ENCODE data around the gene ASB7. TPM values are rescaled to one million over a fixed set of nuclear protein-coding genes. Genes with fewer than 3 reads are reported as not detected.
A peak's percentile ranks its signal among the peaks of the same experiment; 100 is the strongest.

Gene ASB7
- total RNA-seq, 4 donors from 2014 or later: 29.9 to 45.3 (median 35.3) TPM

- intact Hi-C loops (cut with DNase I; ENCODE audit: low total_unique reads) (no loop called here), in situ Hi-C loops (cut with MboI; ENCODE audit: low pct_ligation_motif_present in 1 of 4, low pct_unique_long_range_greater_than_20kb in 1 of 4, low sequenced_read_pairs in 3 of 4) (loop anchor here in 3 of 4 donors (25.0 kb wide), 2 partner anchors 213 to 613 kb away; partner anchors contain the start of gene CHSY1 (in 3 of the 3))
- no peak for DNase-seq
- WGBS, 2 donors (ENCODE audit: low coverage in 1 of 2): 90 to 91% methylated on average over 8 of the region's 8 CpGs
- no peak for TF ChIP-seq POLR2AphosphoS5 (IDR thresholded peaks at IDR 0.05)
- no peak for TF ChIP-seq POLR2A (IDR thresholded peaks at IDR 0.05)
- no peak for TF ChIP-seq CTCF (IDR thresholded peaks at IDR 0.05)
- no peak for TF ChIP-seq EP300 (IDR thresholded peaks at IDR 0.05; ENCODE audit: low read depth)
- Histone ChIP-seq H3K27me3 (no peaks in the 10 kb centered on the region), H3K9me3 (no peaks in the 10 kb centered on the region), H3K27ac (no peak overlapping the region), H3K4me1 (no peaks in the 10 kb centered on the region), H3K4me3 (no peak overlapping the region), H3K36me3 (no peaks in the 10 kb centered on the region)
These were observed 46.6 kb downstream of the ASB7 start for GRCh38 chr15:100648951-100649350.

- Histone ChIP-seq H3K9me3 (no peaks in the 10 kb centered on the region), H3K36me3 (no peaks in the 10 kb centered on the region), H3K4me1 (no peaks in the 10 kb centered on the region), H3K27ac (no peak overlapping the region), H3K4me3 (no peak overlapping the region), H3K27me3 (no peaks in the 10 kb centered on the region)
- intact Hi-C loops (cut with DNase I; ENCODE audit: low total_unique reads) (no loop called here), in situ Hi-C loops (cut with MboI; ENCODE audit: low pct_ligation_motif_present in 1 of 4, low pct_unique_long_range_greater_than_20kb in 1 of 4, low sequenced_read_pairs in 3 of 4) (loop anchor here in 1 of 4 donors (25.0 kb wide), 1 partner anchor 212 kb away; no protein-coding TSS in a partner anchor)
- WGBS, 2 donors (ENCODE audit: low coverage in 1 of 2): 69 to 90% methylated on average over 1 of the region's 1 CpG
- DNase-seq: no peak
- peak in 3 of 5 experiments; percentile 14 to 17 (median 15) for TF ChIP-seq CTCF (IDR thresholded peaks at IDR 0.05)
- TF ChIP-seq EP300 (IDR thresholded peaks at IDR 0.05; ENCODE audit: low read depth): no peak
These were observed 48.3 kb downstream of the ASB7 start for GRCh38 chr15:100650685-100651084.

GRCh38 chr15:100651253-100651652 is 48.9 kb downstream of the ASB7 start:
- intact Hi-C loops (cut with DNase I; ENCODE audit: low total_unique reads): no loop called here
- WGBS, 2 donors (ENCODE audit: low coverage in 1 of 2): 90 to 95% methylated on average over 4 to 5 of the region's 5 CpGs
- Histone ChIP-seq H3K4me1 (no peaks in the 10 kb centered on the region), H3K27ac (no peak overlapping the region), H3K36me3 (no peaks in the 10 kb centered on the region), H3K9me3 (no peaks in the 10 kb centered on the region), H3K4me3 (no peak overlapping the region), H3K27me3 (no peaks in the 10 kb centered on the region)
- TF ChIP-seq EP300 (IDR thresholded peaks at IDR 0.05; ENCODE audit: low read depth) (no peak), POLR2AphosphoS5 (IDR thresholded peaks at IDR 0.05) (no peak), POLR2A (IDR thresholded peaks at IDR 0.05) (no peak), CTCF (IDR thresholded peaks at IDR 0.05) (no peak)
- in situ Hi-C loops (cut with MboI; ENCODE audit: low pct_ligation_motif_present in 1 of 4, low pct_unique_long_range_greater_than_20kb in 1 of 4, low sequenced_read_pairs in 3 of 4): loop anchor here in 1 of 4 donors (25.0 kb wide), 1 partner anchor 211 kb away; no protein-coding TSS in a partner anchor
- no peak for DNase-seq

- in situ Hi-C loops (cut with MboI; ENCODE audit: low pct_ligation_motif_present in 1 of 4, low pct_unique_long_range_greater_than_20kb in 1 of 4, low sequenced_read_pairs in 3 of 4) (loop anchor here in 1 of 4 donors (25.0 kb wide), 1 partner anchor 210 kb away; no protein-coding TSS in a partner anchor), intact Hi-C loops (cut with DNase I; ENCODE audit: low total_unique reads) (no loop called here)
- TF ChIP-seq POLR2A (IDR thresholded peaks at IDR 0.05) (no peak), EP300 (IDR thresholded peaks at IDR 0.05; ENCODE audit: low read depth) (no peak), CTCF (IDR thresholded peaks at IDR 0.05) (no peak), POLR2AphosphoS5 (IDR thresholded peaks at IDR 0.05) (no peak)
- DNase-seq: no peak
- no peaks in the 10 kb centered on the region for H3K27me3 ChIP-seq
- no peaks in the 10 kb centered on the region for H3K36me3 ChIP-seq
- H3K4me3 ChIP-seq: no peak overlapping the region
- no peaks in the 10 kb centered on the region for H3K9me3 ChIP-seq
- H3K27ac ChIP-seq: no peak overlapping the region
- 84 to 89% methylated on average over 2 of the region's 2 CpGs for WGBS, 2 donors (ENCODE audit: low coverage in 1 of 2)
- no peaks in the 10 kb centered on the region for H3K4me1 ChIP-seq
These were observed 49.7 kb downstream of the ASB7 start for GRCh38 chr15:100652116-100652515.

Measured in transverse colon (tissue), 4 donors.